ENCODE results near the gene FLAD1. TPM values are rescaled to one million over a fixed set of nuclear protein-coding genes. Genes with fewer than 3 reads are reported as not detected.
"Not testable (repeated sequence)": the region's sequence is repeated elsewhere in the genome, so short reads cannot be mapped to it uniquely, and the experiment has no call there.

Gene FLAD1
- total RNA-seq, 2 donors from 2014 or later, result 18.3 to 21.6 TPM

DNA sequence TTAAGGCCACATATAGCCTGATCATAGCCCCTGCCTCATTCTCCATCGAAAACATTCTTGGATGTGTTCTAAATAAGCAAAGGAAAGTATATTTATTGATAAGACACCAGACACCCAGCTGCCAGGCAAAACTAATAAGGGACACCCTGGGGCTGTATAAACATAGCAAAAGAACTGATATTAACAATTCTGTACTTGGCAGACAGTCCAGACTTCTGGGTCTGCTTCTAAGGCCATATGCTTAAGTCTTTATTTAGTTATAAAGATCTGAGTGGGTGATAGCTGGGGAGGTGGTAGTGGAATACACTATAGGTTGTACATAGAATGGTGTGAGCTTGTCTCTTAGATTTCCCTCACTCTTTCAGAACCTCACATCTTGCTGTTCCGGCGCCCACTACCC is 4.8 kb upstream of the FLAD1 start:
- intact Hi-C loops (cut with DNase I), result no loop called here
- no peak for DNase-seq (ENCODE audit: low spot score)

DNA sequence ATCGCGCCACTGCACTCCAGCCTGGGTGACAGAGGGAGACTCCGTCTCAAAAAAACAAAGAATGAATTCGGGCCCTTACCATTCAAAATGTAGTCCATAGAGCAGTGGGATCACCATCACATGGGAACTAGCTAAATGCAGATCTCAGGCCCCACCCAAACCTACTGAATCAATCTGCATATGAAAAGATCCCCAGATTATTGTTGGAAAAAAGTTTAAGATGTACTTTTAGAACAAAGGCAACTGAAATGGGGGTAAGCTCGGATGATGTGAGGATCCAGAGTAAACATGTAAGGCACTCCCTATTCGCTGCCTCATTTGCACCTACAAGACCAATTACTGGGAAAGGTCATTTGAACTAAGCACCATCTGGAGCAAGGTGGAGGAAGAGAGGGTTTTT is 803 bp upstream of the FLAD1 start:
- DNase-seq (ENCODE audit: low spot score), result no peak
- intact Hi-C loops (cut with DNase I), result no loop called here

DNA sequence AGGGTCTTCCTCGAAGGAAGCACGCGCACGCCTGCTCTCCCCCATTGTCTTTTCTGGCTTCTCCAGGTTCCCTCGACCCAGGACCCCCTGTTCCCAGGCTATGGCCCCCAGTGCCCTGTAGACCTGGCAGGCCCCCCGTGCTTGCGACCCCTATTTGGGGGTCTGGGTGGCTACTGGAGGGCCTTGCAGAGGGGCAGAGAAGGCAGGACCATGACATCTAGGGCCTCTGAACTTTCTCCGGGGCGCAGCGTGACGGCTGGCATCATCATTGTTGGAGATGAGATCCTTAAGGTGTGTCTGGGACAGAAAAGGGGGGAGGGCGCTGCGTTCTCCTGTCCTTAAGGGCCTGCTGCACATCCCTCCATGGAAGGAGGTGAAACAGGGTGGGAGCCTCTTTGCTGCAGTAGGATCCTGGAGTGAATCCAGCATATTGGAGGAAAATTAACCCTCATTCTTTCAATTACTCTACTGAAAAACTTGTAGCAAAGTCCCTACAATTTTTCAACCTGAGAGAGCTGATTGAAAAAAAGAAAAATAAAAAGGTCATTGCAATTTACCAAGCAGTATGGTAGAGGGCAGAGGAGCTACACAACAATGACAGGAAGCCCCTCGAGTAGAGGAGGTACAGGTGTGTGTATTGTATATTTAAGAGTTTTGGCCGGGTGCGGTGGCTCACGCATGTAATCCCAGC is 777 bp downstream of the FLAD1 start:
- intact Hi-C loops (cut with DNase I), result no loop called here
- peak; percentile 63 for DNase-seq (ENCODE audit: low spot score)

- DNase-seq (ENCODE audit: low spot score); intact Hi-C loops (cut with DNase I): not testable (repeated sequence)
Measured at GRCh38 chr1:154986736-154987135, 3.6 kb downstream of the FLAD1 start.

DNA sequence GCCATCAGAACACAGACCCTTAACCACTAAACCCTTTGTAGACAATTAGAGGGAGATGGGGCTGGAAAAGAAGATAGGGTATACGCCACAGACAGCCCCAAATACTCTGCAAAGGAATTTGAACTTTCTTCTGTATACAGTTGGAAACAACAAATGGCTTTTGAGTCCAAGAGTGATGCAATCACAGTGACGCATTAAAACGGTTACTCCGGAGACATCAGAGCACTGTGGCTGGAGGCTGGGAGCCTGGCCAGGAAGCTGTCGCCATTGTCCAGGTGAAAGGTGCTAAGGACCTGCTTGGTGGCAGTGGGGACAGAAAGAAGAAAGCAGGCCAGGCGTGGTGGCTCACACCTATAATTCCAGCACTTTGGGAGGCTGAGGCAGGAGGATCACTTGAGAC is 4.2 kb downstream of the FLAD1 start:
- DNase-seq (ENCODE audit: low spot score), result peak; percentile 35
- intact Hi-C loops (cut with DNase I), result no loop called here

DNA sequence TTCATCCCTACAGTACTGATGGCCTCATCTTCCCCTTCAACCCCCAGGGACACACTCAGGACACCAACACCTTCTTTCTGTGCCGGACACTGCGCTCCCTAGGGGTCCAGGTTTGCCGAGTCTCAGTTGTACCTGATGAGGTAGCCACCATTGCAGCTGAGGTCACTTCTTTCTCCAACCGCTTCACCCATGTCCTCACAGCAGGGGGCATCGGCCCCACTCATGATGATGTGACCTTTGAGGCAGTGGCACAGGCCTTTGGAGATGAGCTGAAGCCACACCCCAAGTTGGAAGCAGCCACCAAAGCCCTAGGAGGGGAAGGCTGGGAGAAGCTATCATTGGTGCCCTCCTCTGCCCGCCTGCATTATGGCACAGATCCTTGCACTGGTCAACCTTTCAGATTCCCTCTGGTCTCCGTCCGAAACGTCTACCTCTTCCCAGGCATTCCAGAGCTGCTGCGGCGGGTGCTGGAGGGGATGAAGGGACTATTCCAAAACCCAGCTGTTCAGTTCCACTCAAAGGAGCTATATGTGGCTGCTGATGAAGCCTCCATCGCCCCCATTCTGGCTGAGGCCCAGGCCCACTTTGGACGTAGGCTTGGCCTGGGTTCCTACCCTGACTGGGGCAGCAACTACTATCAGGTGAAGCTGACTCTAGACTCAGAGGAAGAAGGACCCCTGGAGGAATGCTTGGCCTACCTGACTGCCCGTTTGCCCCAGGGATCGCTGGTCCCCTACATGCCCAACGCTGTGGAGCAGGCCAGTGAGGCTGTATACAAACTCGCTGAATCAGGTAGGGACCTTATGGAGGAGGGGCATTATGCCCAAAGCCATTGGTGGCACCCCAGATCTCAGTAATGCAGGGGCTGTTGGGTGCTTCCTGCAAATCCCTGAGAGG is 5.2 kb downstream of the FLAD1 start:
- intact Hi-C loops (cut with DNase I), result no loop called here
- DNase-seq (ENCODE audit: low spot score), result peak; percentile 64

DNA sequence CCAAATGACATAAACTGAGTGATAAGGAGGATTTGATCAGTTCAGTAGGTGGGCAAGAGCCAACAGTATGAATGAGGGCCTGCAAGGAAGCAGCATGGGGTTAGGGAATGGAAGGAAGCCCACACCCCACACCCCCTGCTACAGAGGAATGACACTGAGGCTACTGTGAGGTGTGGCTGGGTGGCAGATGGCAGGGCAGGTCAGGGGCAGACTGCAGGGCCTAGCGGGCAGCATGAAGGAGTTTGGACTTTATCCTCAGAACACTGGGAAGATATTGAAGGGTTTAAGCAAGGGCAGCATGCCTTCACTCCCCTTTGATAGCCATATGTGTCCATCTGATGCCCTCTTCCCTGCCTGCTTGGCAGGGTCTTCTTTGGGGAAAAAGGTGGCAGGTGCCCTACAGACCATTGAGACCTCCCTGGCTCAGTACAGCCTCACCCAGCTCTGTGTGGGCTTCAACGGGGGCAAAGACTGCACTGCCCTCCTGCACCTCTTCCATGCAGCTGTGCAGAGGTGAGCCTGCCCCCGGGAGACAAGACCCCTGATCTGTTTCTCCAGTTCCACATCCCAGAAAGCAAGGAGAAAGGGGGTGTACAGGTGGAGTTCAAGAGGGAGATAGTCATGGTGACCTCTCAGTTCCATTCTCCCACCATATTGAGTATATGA is 6.2 kb downstream of the FLAD1 start:
- peak; percentile 48 for DNase-seq (ENCODE audit: low spot score)
- intact Hi-C loops (cut with DNase I), result no loop called here

- intact Hi-C loops (cut with DNase I), result no loop called here
- peak; percentile 53 for DNase-seq (ENCODE audit: low spot score)
Measured at GRCh38 chr1:154990276-154990675, 7.1 kb downstream of the FLAD1 start.

- intact Hi-C loops (cut with DNase I), result no loop called here
- DNase-seq (ENCODE audit: low spot score), result peak; percentile 50
Measured at GRCh38 chr1:154992721-154993571, 9.8 kb downstream of the FLAD1 start.

DNA sequence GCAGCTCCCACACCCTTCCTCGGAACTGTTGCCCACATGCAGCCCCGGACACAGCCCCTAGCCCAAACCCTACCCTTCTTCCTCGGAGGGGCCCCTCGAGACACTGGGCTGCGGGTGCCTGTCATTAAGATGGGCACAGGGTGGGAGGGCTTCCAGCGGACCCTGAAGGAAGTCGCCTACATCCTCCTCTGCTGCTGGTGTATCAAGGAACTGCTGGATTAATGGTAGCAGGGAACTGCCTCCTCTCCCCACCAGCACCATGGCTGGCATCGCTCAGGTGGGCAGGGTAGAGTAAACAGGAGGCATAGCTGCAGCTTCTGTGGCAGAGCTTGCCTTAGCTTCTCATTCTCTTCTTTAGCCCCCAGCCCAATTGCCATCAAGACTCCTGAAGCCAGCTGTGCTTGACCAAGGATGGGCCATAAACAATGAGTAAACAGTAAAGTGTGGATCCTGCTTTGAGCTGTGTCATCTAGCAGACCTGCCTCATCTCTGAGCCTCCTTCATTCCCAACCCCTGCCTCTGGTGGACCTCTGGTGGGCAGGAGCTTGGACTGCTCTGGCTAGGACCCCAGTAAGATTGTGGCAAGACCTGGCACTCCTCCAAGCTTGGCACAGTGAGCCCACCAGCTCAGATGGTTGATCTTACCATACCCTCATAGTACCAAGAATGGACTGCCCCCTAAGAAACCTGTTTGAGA is 10.6 kb downstream of the FLAD1 start, which contains the start of gene LENEP:
TSS of gene LENEP (plus strand) at position 15 of the 697 bp plus-strand sequence. CDS start at position 37, 22 bp downstream.
- intact Hi-C loops (cut with DNase I), result no loop called here
- DNase-seq (ENCODE audit: low spot score), result peak; percentile 70

DNA sequence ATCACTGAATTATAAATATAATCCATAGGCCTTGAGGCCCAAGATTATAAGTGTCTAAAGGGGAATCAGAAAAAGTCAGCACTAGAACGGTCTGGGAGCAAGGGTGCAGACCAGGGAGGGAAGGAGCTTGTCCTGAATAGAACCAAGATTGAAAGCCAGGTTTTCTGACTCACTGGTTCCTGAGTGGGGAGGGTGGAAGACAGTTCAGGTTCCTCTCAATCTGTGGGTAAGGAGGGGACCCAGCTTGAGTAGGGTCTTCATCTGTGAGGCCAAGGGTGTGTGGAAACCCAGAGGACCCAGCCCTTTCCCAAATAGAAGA is 11.1 kb downstream of the FLAD1 start:
- peak; percentile 12 for DNase-seq (ENCODE audit: low spot score)
- intact Hi-C loops (cut with DNase I), result no loop called here

- DNase-seq (ENCODE audit: low spot score), result no peak
- intact Hi-C loops (cut with DNase I), result no loop called here
Measured at GRCh38 chr1:154994591-154994990, 11.4 kb downstream of the FLAD1 start.

DNA sequence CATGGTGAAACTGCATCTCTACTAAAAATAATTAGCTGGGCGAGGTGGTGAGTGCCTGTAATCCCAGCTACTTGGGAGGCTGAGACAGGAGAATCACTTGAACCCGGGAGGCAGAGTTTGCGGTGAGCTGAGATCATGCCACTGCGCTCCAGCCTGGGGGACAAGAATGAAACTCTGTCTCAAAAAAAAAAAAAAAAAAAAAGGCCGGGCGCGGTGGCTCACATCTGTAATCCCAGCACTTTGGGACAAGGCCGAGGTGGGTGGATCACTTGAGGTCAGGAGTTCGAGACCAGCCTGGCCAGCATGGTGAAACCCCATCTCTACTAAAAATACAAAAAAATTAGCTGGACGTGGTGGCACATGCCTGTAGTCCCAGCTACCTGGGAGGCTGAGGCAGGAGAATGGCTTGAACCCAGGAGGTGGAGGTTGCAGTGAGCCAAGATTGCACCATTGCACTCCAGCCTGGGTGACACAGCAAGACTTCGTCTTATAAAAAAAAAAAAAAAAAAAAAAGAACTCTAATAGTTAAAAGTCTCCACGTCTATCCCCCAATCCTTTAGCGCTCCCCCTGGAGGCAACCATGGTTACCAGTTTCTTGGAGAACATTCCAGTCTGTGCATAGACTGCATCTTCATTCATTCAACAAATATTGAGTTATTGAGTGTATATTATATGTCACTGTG is 12.3 kb downstream of the FLAD1 start:
- peak; percentile 82 for DNase-seq (ENCODE audit: low spot score)
- intact Hi-C loops (cut with DNase I), result not testable (repeated sequence)

DNA sequence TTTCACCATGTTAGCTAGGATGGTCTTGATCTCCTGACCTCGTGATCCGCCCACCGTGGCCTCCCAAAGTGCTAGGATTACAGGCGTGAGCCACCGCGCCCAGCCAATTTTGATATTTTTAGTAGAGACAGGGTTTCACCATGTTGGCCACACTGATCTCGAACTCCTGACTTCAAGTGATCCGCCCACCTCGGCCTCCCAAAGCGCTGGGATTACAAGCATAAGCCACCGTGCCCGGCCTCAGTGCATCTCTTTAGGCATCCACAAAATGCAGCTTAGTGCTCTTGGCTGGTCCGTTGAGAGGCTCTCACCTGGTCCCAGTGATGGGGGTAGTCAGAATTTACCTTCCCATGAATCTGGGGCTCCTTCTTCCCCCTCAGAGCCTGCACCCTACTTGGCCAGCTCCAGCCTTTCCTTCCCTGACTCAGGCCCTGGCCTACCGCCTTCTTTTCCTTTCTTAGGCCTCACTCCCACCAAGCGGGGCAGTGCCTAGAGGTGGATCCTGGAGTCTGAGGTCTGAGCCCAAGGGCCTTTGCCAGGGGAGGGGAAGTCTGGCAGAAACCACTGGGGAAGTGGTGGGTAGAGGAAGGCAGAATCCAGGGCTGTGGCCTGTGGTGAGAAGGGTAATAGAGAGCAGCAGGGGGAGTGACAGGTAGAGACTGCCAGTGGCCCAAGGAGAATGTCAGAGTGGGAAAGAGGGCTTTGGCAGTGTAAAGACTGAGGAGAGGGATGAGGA is 14.0 kb downstream of the FLAD1 start:
- intact Hi-C loops (cut with DNase I), result no loop called here
- DNase-seq (ENCODE audit: low spot score), result peak; percentile 47

DNA sequence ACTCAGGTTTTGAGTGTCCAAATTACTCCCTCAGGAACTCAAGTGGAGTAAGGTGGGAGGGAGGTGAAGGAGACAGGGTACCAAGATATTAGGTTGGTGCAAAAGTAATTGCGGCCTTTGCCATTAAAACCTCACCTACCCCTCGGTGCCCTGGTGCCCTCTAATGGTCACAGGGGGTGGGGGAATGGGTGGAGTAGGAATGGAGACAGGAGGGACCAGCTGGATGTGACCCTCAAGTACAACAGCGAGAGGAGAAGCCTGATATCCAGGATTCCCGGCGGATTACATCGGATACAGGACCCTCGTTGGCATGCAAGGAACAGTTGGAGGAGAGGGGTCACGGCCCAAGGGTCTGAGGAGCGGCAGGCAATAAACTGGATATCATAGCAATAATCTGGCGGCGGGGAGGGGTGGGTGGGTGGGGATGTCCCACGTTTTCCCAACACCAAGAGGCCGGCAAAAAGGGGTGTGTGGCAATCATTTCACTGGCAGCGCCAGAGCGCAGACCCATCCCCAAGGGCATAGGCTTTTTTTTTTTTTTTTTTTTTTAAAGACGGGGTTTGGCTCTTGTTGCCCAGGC is 15.1 kb downstream of the FLAD1 start:
- intact Hi-C loops (cut with DNase I), result no loop called here
- DNase-seq (ENCODE audit: low spot score), result peak; percentile 52

- intact Hi-C loops (cut with DNase I), result no loop called here
- DNase-seq (ENCODE audit: low spot score), result peak; percentile 92
Measured at GRCh38 chr1:154998818-154999570, 15.8 kb downstream of the FLAD1 start.
